ENCODE results near the gene SYTL5.

Gene SYTL5

DNA sequence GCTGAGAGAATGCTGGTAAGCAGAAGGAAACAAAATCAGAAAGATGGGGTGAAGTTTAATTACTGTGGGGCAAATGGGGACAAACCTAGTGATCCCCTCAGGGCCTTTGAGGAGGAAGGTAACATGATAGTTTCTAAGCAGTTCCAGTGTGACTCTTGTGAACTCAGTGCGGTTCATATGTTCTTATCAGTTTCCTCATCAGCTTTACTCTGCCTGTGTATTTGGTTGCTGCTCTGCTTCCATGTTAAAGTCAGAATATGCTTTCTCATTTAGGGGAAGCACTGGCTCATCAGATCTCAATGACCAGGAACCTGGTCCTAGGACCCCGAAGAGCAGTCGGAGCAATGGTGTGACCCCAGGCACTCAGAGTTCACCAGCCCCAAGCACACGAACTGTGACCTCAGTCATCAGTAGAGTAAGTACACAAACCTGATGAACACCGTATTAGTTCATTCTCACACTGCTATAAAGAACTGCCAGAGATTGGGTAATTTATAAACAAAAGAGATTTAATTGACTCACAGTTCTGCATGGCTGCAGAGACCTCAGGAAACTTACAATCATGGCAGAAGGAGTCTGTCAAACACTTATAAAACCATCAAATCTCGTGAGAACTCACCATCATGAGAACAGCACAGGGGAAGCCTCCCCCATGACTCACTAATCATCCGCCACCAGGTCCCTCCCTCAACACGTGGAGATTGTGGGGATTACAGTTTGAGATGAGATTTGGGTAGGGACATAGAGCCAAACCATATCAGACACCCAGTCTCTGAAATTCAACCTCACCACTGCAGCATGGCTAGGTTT is 83.0 kb downstream of the SYTL5 start:
- DNase-seq (ENCODE audit: low spot score): no peak

DNA sequence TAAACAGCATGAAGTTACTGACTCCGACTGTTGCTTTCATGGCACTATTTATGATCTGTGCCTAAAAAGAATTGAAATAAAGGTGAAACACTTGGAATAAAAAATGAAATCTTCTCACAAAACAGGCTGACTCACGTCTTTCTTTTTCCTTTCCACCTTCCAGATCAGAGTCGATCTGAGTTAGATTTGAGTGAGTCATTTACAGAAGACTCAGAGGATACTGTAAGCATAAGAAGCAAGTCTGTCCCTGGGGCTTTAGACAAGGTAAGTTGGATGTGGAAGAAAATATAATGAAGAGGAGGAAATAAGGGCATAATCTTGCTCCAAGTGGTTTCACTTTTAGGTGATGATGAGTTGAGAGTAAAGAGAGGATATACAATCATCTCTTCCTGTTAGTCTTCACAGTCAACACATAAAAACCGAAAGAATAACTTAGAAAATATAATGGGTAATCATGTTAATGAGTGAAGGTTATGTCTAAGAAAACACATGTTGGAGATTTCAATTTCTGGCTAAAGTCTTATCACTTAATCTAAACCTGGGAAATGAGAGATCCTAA is 89.7 kb downstream of the SYTL5 start:
- no peak for DNase-seq (ENCODE audit: low spot score)

DNA sequence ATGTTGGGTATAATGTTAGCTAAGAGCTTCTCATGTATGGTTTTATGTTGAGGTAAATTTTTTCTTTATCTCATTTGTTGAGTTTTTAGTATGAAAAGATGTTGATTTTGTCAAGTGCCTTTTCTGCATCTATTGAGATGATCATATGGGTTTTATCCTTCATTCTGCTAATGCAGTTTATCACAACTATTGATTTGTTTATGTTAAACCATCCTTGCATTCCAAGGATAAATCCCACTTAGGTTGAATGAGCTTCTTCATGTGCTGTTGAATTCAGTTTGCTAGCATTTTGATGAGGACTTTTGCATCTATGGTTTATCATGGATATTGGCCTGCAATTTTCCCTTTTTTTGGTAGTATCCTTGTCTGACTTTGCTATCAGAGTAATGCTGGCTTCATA is 93.3 kb downstream of the SYTL5 start:
- DNase-seq (ENCODE audit: low spot score): no peak

- no peak for DNase-seq (ENCODE audit: low spot score)
These were observed 95.9 kb downstream of the SYTL5 start for GRCh38 chrX:38102240-38102639.

GRCh38 chrX:38102875-38103274 is 96.5 kb downstream of the SYTL5 start:
- no peak for DNase-seq (ENCODE audit: low spot score)

DNA sequence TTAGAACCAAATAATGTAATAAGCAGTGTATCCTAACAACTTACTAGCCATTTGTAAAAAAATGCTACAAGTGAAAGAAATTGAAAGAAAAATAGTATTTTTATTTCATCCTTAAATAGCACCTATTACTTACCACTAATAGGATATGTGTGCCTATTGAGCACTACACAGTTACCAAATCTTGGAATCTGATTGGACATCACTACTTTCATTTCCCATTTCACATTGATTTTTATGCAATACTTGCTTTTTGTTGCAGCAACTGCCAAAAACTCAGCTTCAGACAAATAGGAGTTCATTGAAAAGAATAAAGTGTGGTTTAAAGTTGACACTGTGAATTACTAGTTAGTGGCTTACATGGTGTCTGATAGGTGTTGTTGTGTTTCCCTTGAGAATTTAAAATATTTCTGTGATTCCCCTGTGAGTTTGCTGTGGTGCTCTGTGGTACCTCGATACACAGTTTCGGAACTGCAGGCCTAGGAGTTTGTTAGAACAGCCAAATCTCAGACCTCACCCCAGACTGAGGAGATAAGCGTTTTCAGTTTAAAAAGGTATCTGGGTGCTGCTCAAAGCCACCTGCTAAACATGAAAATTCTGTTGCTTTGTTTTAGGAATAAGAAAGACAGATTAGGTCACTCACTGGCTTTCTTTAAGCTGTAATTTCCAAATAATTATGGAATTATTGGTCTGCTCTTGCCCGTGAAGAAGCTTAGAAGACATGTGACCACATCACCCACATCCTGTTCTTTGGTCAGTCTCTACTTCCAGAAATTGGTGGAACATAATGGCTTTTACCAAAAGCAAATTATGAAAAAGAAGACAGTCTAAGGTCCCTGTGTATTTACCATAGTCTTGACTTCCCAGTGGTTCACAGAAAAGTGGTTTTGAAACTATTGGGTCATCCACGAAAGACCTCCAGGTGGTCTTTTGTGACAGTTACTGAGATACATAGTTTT is 97.8 kb downstream of the SYTL5 start:
- no peak for DNase-seq (ENCODE audit: low spot score)

- DNase-seq (ENCODE audit: low spot score): no peak
These were observed 98.9 kb downstream of the SYTL5 start for GRCh38 chrX:38105216-38105725.

- no peak for DNase-seq (ENCODE audit: low spot score)
These were observed 100.8 kb downstream of the SYTL5 start for GRCh38 chrX:38106991-38107655.

DNA sequence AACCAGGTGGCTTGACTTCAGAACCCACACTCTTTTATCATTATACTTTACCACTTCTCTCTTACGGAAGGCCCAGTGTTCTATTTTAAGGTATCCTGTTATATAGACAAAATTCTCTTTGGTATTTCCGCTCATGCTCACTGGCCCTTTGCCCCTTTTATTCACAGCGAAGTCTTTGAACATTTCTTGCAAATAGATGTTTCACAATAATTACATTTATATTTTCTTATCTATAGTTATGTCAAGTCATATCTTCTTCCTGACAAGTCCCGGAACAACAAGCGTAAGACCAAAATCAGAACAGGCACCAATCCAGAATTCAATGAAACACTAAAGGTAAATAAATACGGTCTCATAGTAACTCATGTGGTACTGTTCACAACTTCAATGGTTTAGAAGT is 102.0 kb downstream of the SYTL5 start:
- no peak for DNase-seq (ENCODE audit: low spot score)

DNA sequence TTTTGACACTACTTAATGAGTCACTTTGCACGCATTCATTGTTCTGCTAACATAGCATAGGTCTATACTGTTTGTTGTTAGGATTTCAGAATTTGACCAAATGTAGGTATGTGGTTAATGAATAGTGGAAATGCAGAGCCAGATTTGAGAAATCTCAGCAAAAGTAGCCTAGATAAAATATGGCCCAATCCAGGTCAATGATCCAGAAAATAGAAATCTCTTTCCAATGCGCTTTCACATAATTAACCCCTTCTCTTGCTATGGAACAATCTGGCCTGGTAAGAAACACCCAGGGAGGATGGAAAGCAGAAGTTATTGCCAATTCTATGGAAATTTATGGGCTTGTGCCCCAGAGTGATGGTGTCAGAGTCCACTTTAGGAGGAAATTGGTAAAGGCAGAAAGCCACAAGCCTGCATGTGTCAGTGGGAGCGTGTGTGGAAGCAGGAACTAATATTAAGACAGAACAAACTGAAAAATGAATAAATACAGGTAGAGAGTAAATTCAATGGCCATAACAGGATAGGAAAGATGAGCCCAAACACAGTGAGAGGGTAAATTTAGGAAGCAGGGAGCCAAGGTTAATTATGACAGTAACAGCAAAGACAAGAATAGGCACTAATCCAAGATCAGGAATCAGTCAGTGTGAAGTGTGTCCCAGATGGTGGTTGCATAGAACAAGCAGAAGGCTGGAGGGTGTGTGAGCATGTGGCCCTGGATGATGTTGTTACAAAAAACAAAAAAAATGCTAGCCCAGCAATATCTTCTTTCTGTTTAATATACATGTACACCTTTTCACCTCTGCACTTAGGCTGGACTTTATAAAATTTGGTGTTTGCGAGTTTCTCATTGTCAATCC is 102.9 kb downstream of the SYTL5 start:
- no peak for DNase-seq (ENCODE audit: low spot score)

- DNase-seq (ENCODE audit: low spot score): no peak
These were observed 103.9 kb downstream of the SYTL5 start for GRCh38 chrX:38110231-38110630.

DNA sequence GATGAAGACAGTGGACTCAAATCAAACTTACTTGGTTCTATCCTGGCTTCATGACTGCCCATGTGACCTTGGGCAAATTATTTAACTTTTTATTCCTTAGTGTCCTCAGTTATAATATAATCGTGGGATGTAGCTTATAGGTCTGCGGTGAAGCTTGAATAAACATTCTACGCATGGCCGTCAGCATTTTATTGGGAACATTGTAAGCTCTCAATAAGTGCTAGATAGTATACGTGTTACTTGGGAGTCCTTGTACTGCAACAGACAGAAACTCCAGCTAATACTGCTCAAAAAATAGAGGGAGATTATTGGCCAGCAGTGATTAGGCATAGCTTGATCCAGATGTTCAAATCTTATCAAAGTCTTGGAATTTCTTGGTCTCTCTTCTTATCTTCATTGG is 104.8 kb downstream of the SYTL5 start:
- DNase-seq (ENCODE audit: low spot score): no peak

DNA sequence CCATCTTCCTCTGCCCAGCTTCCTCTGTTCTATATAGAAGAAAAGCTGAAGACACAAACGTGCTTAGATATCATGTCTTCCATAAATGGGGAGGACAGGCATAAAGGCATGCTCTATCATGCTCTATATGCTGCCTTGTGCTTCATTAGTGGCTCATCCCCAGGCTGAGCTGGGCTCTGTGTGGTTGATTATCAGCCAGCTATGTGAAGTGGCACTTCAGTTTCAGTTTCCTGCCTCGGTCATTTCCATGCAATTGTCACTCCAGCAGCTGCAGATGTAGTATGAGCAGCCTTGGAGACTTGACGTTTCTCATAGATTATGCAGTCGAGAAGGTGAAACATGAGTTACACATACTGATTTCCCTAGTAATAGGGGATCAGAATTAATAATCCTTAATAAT is 106.2 kb downstream of the SYTL5 start:
- DNase-seq (ENCODE audit: low spot score): no peak

- no peak for DNase-seq (ENCODE audit: low spot score)
These were observed 110.4 kb downstream of the SYTL5 start for GRCh38 chrX:38116706-38117105.

DNA sequence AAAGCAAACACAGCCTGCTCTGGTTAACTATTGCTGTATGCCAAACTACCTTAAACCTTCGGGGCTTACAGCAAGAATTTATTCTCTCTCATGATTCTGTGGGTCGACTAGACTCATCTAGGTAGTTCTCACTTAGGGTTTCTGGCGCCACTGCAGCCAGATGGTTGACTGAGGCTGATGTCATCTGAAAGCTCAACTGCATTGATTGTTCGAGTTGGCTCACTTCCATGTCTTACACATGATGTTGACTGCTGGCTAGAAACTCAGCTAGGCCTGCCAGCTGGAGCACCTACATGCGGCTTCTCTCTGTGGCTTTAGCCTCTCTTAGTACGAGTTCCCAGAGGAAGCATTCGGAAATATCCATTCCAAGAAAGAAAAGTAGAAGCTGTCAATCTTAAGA is 111.1 kb downstream of the SYTL5 start:
- no peak for DNase-seq (ENCODE audit: low spot score)

- no peak for DNase-seq (ENCODE audit: low spot score)
These were observed 117.6 kb downstream of the SYTL5 start for GRCh38 chrX:38124000-38124399.

DNA sequence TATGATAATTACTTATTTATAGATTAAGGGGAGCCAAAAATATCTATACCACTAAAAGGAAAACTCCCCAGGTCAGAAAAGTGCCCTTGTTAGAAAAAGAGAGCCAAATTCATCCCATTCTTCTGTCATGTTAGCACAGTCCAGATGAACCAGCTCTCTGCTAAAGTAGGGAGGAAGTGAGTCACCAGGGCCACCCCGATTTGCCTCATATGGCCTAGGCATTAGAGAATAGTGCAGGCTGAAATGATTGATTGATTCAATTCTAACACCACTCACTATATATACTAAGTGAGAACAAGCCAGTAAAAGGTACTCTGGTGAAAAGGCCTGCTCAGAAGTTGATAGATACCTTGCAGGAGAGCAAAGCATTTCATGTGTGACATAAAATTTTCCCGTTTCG is 119.8 kb downstream of the SYTL5 start:
- no peak for DNase-seq (ENCODE audit: low spot score)

DNA sequence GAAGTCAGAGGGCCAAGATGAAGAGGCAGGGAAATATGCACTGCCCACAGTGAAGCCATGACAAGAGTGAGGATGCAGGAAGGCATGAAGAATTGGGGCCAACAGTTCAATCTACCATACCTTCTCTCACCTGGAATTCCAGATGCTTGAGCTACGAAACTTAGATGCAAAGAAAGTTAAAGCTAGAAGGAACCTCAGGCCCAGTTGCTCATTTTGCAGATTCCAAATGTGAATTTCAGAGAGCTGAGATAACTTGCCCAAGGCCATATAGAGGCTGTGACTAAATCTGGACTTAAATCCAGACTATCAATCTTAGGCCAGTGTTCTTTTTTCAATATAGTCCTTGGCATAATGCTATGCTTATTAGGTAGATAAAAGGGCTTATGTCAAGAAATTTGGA is 121.6 kb downstream of the SYTL5 start:
- DNase-seq (ENCODE audit: low spot score): no peak

DNA sequence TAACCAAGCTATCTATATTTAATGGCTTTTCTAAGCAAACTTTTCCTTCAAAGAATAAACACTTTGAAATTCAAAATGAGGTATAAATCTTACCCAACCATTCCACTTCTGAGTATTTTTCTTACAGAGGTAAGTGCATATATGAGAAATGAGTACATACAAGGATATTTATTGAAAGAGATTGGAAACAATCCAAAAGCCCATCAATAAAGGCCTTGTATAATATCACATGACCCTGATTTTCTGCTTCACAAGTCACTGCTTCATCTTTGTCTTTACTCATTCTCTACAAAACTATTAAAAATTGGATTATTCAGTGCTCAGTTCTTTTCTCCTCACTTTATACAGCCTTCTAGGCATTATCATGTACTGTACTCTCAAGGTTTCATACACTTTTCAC is 123.0 kb downstream of the SYTL5 start:
- DNase-seq (ENCODE audit: low spot score): no peak

DNA sequence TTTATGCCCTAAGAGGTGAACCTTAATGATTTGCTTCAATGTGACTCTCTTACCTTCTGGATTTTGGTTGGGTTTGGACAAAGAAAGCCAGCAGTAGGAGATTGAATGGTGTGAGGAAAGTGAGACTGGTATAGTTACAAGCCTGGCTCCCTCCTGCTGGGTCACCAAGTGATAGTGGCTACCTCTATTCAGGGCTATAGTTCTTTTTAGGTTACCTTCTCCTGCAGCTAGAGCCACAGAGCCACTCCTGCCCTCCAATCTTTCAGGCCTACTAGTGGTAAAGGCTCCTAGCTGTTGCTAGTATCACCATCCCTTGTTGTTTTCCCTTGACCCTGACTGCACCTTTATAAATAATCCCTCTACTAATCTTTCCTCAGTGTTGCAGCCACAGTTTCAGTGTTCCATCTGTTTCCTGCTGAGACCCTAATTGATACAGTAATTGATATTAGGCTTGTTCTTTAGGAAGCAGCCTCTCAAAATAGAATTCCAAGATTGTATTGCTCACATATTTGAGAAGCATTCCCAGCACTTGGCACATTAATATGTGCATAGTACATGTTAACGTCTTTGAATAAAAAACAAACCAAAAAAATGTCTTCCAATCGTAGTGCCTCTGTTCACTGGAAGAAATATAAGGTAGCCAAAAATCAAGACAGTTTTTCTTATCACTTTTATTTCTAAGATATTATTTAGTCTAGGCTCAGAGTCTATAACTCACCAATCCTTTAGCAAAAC is 132.0 kb downstream of the SYTL5 start:
- DNase-seq (ENCODE audit: low spot score): no peak
